ENCODE results near the gene CD300LG. TPM values are rescaled to one million over a fixed set of nuclear protein-coding genes. Genes with fewer than 3 reads are reported as not detected.
"Not testable (repeated sequence)": the region's sequence is repeated elsewhere in the genome, so short reads cannot be mapped to it uniquely, and the experiment has no call there.

CD300LG gene
- total RNA-seq, 2 experiments from 2014 or later, result not detected

DNA sequence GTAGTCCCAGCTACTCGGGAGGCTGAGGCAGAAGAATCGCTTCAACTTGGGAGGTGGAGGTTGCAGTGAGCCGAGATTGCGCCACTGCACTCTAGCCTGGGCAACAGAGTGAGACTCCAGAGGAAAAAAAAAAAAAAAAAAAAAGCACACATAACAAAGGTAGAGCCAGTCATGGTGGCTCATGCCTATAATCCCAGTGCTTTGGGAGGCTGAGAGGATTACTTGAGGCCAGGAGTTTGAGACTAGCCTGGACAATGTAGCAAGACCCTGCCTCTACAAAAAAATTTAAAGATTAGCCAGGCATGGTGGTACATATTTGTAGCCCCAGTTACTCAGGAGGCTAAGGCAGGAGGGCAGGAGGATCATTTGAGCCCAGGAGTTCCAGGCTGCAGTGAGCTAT is 47.5 kb downstream of the CD300LG start:
- not testable (repeated sequence) for H3K27ac Mint-ChIP-seq, H3K9me3 Mint-ChIP-seq, H3K36me3 Mint-ChIP-seq, DNase-seq, H3K4me1 Mint-ChIP-seq, H3K4me3 Mint-ChIP-seq, H3K27me3 Mint-ChIP-seq

GRCh38 chr17:43897831-43898230 is 50.9 kb downstream of the CD300LG start:
- Mint-ChIP-seq H3K4me1 (peaks cover 8% of the 10 kb centered on the region), H3K27me3 (peaks cover 8% of the 10 kb centered on the region), H3K27ac (no peak overlapping the region)

DNA sequence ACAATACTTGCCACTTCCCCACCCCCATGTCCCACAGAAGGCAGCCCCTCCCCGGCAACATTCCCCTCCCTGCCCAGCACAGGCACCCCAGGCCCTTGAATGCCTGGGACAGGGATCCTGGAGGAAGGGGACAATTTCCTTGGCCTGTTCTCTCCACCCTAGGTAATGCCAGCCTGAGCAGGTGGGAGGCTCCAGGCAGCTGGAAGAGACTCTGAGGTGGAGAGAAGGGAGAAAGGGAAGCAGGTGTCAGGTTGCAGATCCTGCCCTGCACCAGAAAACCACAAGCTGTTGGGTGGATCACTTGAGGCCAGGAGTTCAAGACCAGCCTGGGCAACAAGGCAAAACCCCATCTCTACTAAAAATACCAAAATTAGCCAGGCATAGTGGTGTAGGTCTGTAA is 51.5 kb downstream of the CD300LG start:
- Mint-ChIP-seq H3K9me3 (no peaks in the 10 kb centered on the region), H3K27me3 (peaks cover 8% of the 10 kb centered on the region), H3K4me3 (no peak overlapping the region), H3K36me3 (no peaks in the 10 kb centered on the region), H3K27ac (no peak overlapping the region), H3K4me1 (peaks cover 8% of the 10 kb centered on the region)
- DNase-seq, result no peak

More at GRCh38 chr17:43897831-43898230, 50.9 kb downstream of the CD300LG start:
- H3K4me3 Mint-ChIP-seq, result no peak overlapping the region
- H3K9me3 Mint-ChIP-seq, result no peaks in the 10 kb centered on the region
- H3K36me3 Mint-ChIP-seq, result no peaks in the 10 kb centered on the region
- DNase-seq, result no peak

GRCh38 chr17:43900183-43900857 is 53.3 kb downstream of the CD300LG start:
- Mint-ChIP-seq H3K36me3 (no peaks in the 10 kb centered on the region), H3K9me3 (no peaks in the 10 kb centered on the region), H3K27me3 (peaks cover 8% of the 10 kb centered on the region), H3K27ac (no peak overlapping the region), H3K4me3 (peak overlapping the region; percentile 72), H3K4me1 (peaks cover 8% of the 10 kb centered on the region)
- DNase-seq, result peak; percentile 88

DNA sequence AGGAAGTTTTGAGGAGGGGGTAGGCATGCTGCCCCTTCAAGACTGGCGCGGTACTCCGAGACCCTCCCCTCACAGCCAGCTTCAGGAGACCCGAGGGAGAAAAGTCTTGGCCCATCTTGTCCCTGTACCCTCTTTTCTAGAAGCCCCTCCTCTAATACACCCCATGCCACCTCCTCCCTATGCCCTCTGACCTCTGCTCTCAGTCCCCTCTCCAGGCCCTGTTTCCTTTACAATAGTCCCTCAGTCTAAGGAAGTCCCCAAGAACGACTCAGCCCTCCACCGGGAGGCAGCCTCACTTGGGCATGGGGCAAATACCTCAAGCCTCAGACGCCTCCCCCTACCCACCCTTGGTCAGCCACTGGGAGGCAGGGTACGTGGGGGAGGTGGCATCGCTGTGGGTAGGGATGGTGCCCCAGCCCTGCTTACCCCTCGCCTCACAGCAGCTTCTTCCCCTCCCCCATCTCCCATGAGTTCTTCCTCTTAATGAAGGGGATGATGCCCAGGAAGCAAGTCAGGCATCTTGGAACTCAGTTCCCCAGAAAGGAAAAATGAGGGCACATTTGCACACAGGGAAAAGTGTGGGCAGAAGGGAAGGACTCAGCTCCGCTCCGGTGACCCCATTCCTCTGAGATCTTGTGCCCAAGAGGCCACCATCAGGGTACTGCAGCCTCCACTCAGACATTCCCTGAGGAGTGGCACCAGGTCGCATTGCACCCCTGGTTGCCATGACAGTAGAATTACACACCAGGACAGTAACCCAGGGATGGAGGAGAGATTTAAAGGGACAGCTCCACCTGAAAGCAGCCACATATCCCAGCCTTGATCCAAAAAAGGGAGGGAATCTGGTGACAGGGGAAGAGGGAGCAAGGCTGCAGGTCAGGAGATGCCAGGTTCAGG is 54.1 kb downstream of the CD300LG start:
- H3K4me1 Mint-ChIP-seq, result peaks cover 8% of the 10 kb centered on the region
- peaks cover 13% of the 10 kb centered on the region for H3K27me3 Mint-ChIP-seq
- no peak overlapping the region for H3K27ac Mint-ChIP-seq
- no peak for DNase-seq
- no peaks in the 10 kb centered on the region for H3K36me3 Mint-ChIP-seq
- no peaks in the 10 kb centered on the region for H3K9me3 Mint-ChIP-seq
- peak overlapping the region; percentile 72 for H3K4me3 Mint-ChIP-seq

DNA sequence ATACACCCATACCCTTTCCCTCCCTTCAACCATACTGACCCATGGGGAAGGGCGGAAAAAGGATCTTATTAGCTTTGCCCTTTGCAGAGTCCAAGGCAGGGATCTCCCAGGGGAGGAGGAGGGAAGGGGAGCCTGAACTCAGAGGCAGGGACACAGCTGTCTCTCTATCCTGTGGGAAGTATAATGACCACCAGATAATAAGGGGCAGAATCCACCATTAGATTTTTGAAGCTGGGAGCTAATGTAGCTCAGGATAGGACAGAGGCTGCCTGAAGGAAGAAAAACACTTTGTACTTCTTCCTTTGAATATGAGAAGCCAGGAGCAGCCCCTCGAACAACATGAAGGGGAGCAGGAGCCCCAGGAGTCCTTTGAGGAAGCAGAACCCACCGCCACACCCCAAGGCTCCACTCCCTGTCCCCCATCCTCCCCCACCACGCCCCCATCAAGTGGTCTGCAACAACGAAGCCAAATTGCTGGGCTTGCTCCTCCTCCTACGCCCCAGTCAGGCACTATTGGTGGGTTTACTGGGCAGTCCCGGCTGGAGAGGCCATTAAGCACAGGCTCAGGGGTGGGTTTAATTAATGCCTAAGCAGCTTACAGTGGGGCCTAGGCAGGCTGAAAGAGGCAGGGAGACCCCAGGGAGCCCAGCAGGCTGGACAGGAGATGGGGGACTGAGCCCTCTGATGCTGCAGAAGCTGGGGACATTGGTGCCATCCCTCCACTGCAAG is 55.0 kb downstream of the CD300LG start:
- no peaks in the 10 kb centered on the region for H3K9me3 Mint-ChIP-seq
- H3K27me3 Mint-ChIP-seq, result peaks cover 21% of the 10 kb centered on the region
- DNase-seq, result no peak
- no peaks in the 10 kb centered on the region for H3K36me3 Mint-ChIP-seq
- no peak overlapping the region for H3K4me3 Mint-ChIP-seq
- H3K27ac Mint-ChIP-seq, result no peak overlapping the region
- peaks cover 15% of the 10 kb centered on the region for H3K4me1 Mint-ChIP-seq

- peaks cover 12% of the 10 kb centered on the region for H3K4me1 Mint-ChIP-seq
- H3K27ac Mint-ChIP-seq, result no peak overlapping the region
- H3K27me3 Mint-ChIP-seq, result peaks cover 21% of the 10 kb centered on the region
- no peaks in the 10 kb centered on the region for H3K36me3 Mint-ChIP-seq
- H3K4me3 Mint-ChIP-seq, result no peak overlapping the region
- DNase-seq, result no peak
- no peaks in the 10 kb centered on the region for H3K9me3 Mint-ChIP-seq
Measured at GRCh38 chr17:43905400-43905984, 58.5 kb downstream of the CD300LG start.

DNA sequence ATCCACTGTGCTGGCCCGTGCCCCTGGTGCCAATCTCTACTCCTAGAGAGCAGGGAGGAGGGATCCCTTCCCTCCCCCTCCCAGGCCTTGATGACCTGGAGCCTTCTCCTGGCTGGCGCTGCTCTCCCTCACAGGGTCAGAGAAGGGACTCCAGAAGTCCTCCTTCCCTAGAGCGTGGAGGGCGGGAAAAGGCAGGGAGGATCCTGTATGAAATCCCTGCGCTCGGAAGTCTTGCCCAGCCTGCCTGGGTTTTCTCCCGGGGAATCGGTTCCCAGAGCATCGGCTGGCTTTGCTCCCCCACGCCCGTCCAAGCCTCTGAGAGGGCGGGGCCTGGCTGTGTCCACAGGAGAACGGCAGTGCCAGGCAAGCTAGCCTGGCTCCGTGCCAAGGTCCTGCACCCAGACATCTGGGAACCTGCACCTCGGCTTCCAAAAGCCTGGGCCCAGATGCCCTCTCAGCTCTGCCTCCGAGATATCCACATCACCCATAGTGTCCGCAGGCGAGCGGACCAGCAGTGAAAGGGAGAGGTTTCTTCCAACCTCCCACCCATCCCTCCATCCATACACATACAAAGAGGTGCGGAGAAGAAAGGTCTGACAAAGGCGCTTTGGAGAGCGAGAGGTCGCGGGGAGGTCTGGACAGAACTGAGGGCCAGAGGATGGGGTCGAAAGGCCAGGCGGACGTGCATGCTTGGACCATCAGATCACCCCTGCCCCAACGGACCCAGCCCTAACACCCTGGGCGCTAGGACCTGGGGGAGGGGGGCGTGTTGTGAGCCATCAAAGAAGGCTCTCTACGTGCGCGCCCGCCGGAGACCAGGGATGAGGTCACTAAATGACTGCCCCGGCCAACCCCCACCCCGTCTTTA is 59.2 kb downstream of the CD300LG start:
- Mint-ChIP-seq H3K4me1 (peaks cover 7% of the 10 kb centered on the region), H3K36me3 (no peaks in the 10 kb centered on the region), H3K27ac (no peak overlapping the region), H3K4me3 (peak overlapping the region; percentile 80), H3K27me3 (peaks cover 16% of the 10 kb centered on the region), H3K9me3 (no peaks in the 10 kb centered on the region)
- peak; percentile 53 for DNase-seq

DNA sequence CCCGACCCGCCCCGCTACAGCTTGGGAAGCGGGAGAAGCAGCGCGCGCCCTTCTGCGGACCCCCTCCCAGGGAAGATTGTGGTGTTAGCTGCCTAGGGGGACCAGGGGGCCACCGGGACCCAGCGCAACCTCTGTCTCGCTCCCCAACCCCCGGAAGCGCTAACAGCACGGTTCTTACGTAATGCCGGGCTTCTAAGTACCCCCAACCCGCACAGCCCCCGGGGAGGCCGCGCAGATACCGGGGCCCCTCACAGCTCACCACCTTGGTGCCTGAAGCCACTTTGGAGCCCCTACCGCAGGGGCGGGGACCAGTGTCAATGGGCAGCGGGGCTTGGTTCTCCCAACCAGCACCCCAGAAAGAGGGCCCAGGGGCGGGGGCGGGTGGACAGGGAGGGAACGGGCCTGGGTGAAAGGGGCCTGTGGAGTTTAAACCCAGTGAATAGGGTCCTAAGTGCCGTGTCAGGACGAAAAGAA is 60.0 kb downstream of the CD300LG start:
- Mint-ChIP-seq H3K36me3 (no peaks in the 10 kb centered on the region), H3K4me1 (peaks cover 7% of the 10 kb centered on the region), H3K9me3 (no peaks in the 10 kb centered on the region), H3K4me3 (peak overlapping the region; percentile 80), H3K27ac (peak overlapping the region; percentile 63), H3K27me3 (peaks cover 13% of the 10 kb centered on the region)
- DNase-seq, result no peak

DNA sequence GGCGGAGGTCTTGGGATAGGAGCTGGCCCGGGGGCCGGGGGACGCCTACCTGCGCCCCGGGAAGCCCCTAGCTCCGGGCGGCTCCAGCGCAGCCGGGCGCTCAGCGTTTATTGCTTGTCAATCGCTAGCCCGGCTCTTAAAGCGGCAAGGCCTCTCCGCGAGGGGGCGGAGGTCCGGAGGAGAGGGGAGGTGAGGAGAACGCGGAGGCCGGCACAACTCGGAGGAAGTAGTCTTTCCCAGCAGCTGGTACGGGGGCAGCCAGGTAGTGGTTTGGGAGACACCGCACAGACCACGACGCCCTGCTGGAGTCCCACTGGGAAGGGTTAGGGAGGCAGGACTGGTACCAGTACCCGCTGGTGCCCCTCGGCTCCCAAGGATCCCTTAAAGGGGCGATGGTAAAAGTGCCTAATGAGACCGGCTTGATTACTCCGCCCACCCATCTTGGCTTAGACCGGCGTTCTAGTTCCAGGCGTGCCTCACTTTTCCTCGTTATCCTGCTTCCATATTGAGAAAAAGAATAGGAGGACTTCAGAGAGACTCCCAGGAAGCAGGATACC is 60.5 kb downstream of the CD300LG start, which contains the start of gene MPP2:
MPP2 (minus strand) TSS at position 112 of the 557 bp plus-strand sequence. CDS start 3,076 bp downstream, outside the sequence.
- H3K27ac Mint-ChIP-seq, result peak within 1 kb of the TSS; percentile 63
- H3K27me3 Mint-ChIP-seq, result peaks cover 13% of the 10 kb centered on the region
- peak; percentile 74 for DNase-seq
- peaks cover 7% of the 10 kb centered on the region for H3K4me1 Mint-ChIP-seq
- no peaks in the 10 kb centered on the region for H3K9me3 Mint-ChIP-seq
- peak within 1 kb of the TSS; percentile 80 for H3K4me3 Mint-ChIP-seq
- H3K36me3 Mint-ChIP-seq, result no peaks in the 10 kb centered on the region

- H3K27me3 Mint-ChIP-seq, result peaks cover 13% of the 10 kb centered on the region
- no peaks in the 10 kb centered on the region for H3K36me3 Mint-ChIP-seq
- peak overlapping the region; percentile 80 for H3K4me3 Mint-ChIP-seq
- DNase-seq, result peak; percentile 53
- peaks cover 7% of the 10 kb centered on the region for H3K4me1 Mint-ChIP-seq
- H3K9me3 Mint-ChIP-seq, result no peaks in the 10 kb centered on the region
- no peak overlapping the region for H3K27ac Mint-ChIP-seq
Measured at GRCh38 chr17:43907998-43908721, 61.2 kb downstream of the CD300LG start.

GRCh38 chr17:43909537-43910231 is 62.7 kb downstream of the CD300LG start:
- Mint-ChIP-seq H3K27ac (no peak overlapping the region), H3K27me3 (peaks cover 13% of the 10 kb centered on the region), H3K4me1 (peaks cover 7% of the 10 kb centered on the region), H3K9me3 (no peaks in the 10 kb centered on the region), H3K4me3 (no peak overlapping the region), H3K36me3 (no peaks in the 10 kb centered on the region)
- DNase-seq, result no peak

DNA sequence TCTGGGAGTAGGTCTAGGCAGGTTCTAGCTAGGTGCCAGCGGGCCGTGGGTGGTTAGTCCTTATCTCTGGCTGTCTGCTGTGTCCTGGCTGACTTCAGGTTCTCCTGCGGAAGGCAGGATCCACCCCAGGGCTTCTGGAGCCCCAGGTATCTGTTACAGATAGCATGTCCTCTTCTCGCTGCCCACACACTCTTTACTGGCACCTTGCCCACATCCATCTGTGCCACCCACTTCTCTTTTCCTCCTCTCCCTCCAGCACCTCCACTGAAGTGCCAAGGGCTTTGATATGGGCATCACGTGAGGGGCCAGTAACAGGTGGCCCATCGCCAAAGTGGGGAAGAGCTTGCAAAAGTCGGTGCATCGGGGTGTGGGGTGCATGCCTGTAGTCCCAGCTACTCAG is 64.9 kb downstream of the CD300LG start:
- Mint-ChIP-seq H3K4me1 (peaks cover 4% of the 10 kb centered on the region), H3K36me3 (peaks cover 2% of the 10 kb centered on the region), H3K4me3 (no peak overlapping the region)

More for the DNA sequence above, 64.9 kb downstream of the CD300LG start:
- H3K27me3 Mint-ChIP-seq, result peaks cover under 1% of the 10 kb centered on the region
- no peak overlapping the region for H3K27ac Mint-ChIP-seq
- peaks cover 4% of the 10 kb centered on the region for H3K9me3 Mint-ChIP-seq
- no peak for DNase-seq

Measured in activated naive CD8-positive, alpha-beta T cell treated with anti-CD3 and anti-CD28 coated beads for 36 hours (primary cell).